ENCODE measurements around the gene SCARF1. TPM values are rescaled to one million over a fixed set of nuclear protein-coding genes. Genes with fewer than 3 reads are reported as not detected.

The SCARF1 gene
- polyA plus RNA-seq, 3 donors, result 5.2 to 23.4 (median 6.3) TPM

- TF ChIP-seq CTCF (IDR thresholded peaks at IDR 0.05), result no peak
- WGBS (ENCODE audit: insufficient coverage), result 80% methylated on average over 1 of the region's 4 CpGs
- H3K4me1 ChIP-seq (ENCODE audit: control insufficient read depth in 1 of 2, insufficient read depth in 2 of 2, low read length in 2 of 2), result peaks cover 46 to 58% of the 10 kb centered on the region in 2 donors
These were observed 14.9 kb downstream of the SCARF1 start for GRCh38 chr17:1630662-1631061.

GRCh38 chr17:1629504-1630310 lies 15.8 kb downstream of the SCARF1 start:
- Mint-ChIP-seq H3K9me3 (peaks cover 0 to 3% (median 0%) of the 10 kb centered on the region in 7 donors), H3K27me3 (ENCODE audit: low read depth in 3 of 3) (peaks cover 0 to 13% (median 1%) of the 10 kb centered on the region in 3 donors), H3K4me3 (peak overlapping the region; percentile 90 to 95), H3K36me3 (peaks cover 29 to 30% of the 10 kb centered on the region in 2 donors), H3K4me1 (peaks cover 51% of the 10 kb centered on the region), H3K27ac (peak overlapping the region; percentile 89 to 96 (median 93))
- WGBS (ENCODE audit: insufficient coverage), result 2% methylated on average over 44 of the region's 45 CpGs
- Histone ChIP-seq H3K27me3 (ENCODE audit: control insufficient read depth in 2 of 2, insufficient read depth in 2 of 2, low read length in 2 of 2) (no peaks in the 10 kb centered on the region), H3K4me1 (ENCODE audit: control insufficient read depth in 1 of 2, insufficient read depth in 2 of 2, low read length in 2 of 2) (peaks cover 55 to 67% of the 10 kb centered on the region in 2 donors), H3K9me3 (replicated peaks in 1 of 2; ENCODE audit: control insufficient read depth in 1 of 2, insufficient read depth in 1 of 2, low read length in 2 of 2) (no peaks in the 10 kb centered on the region), H3K4me2 (replicated peaks; ENCODE audit: extremely low read depth, low read length, poor library complexity, severe bottlenecking) (peak overlapping the region; percentile 92), H3K9ac (ENCODE audit: insufficient read depth, low read length, poor library complexity, severe bottlenecking) (peak overlapping the region; percentile 97), H3K27ac (ENCODE audit: low read depth in 1 of 2, low read length in 2 of 2) (peak overlapping the region; percentile 95), H3K79me2 (ENCODE audit: insufficient read depth, low read length) (peaks cover 38% of the 10 kb centered on the region), H3K36me3 (replicated peaks in 1 of 2; ENCODE audit: control insufficient read depth in 1 of 2, insufficient read depth in 2 of 2, low read length in 2 of 2) (peaks cover 8 to 22% of the 10 kb centered on the region in 2 donors), H3K4me3 (replicated peaks in 1 of 3; ENCODE audit: low read depth in 2 of 3, low read length in 3 of 3) (peak overlapping the region; percentile 56 to 99 (median 95)), H2AFZ (ENCODE audit: insufficient read depth, low read depth, low read length, poor library complexity, severe bottlenecking) (no peak overlapping the region), H4K20me1 (ENCODE audit: insufficient read depth, low read length) (peaks cover 34% of the 10 kb centered on the region)
- intact Hi-C loops (cut with micrococcal nuclease), result loop anchor here (2.0 to 5.0 kb wide), 2 partner anchors 19 to 37 kb away; partner anchors contain the start of gene RILP (in 1 of the 2)
- peak; percentile 71 for TF ChIP-seq CTCF (IDR thresholded peaks at IDR 0.05)
- DNase-seq, result peak; percentile 52 to 64 (median 53)

More at GRCh38 chr17:1630662-1631061, 14.9 kb downstream of the SCARF1 start:
- H3K9me3 Mint-ChIP-seq, result peaks cover 0 to 3% (median 0%) of the 10 kb centered on the region in 7 donors
- H4K20me1 ChIP-seq (ENCODE audit: insufficient read depth, low read length), result peaks cover 25% of the 10 kb centered on the region
- H3K27ac ChIP-seq (ENCODE audit: low read depth in 1 of 2, low read length in 2 of 2), result peak overlapping the region in 1 of 2 donors; percentile 95
- peaks cover 11 to 22% of the 10 kb centered on the region in 2 donors for H3K36me3 ChIP-seq (replicated peaks in 1 of 2; ENCODE audit: control insufficient read depth in 1 of 2, insufficient read depth in 2 of 2, low read length in 2 of 2)
- H3K36me3 Mint-ChIP-seq, result peaks cover 27 to 29% of the 10 kb centered on the region in 2 donors
- H3K27ac Mint-ChIP-seq, result peak overlapping the region; percentile 85 to 96 (median 93)
- no peak overlapping the region for H3K9ac ChIP-seq (ENCODE audit: insufficient read depth, low read length, poor library complexity, severe bottlenecking)
- H2AFZ ChIP-seq (ENCODE audit: insufficient read depth, low read depth, low read length, poor library complexity, severe bottlenecking), result no peak overlapping the region
- H3K4me3 ChIP-seq (replicated peaks in 1 of 3; ENCODE audit: low read depth in 2 of 3, low read length in 3 of 3), result peak overlapping the region in 1 of 3 experiments; percentile 99
- peaks cover 41% of the 10 kb centered on the region for H3K4me1 Mint-ChIP-seq
- H3K9me3 ChIP-seq (replicated peaks in 1 of 2; ENCODE audit: control insufficient read depth in 1 of 2, insufficient read depth in 1 of 2, low read length in 2 of 2), result no peaks in the 10 kb centered on the region
- H3K27me3 ChIP-seq (ENCODE audit: control insufficient read depth in 2 of 2, insufficient read depth in 2 of 2, low read length in 2 of 2), result no peaks in the 10 kb centered on the region
- H3K4me2 ChIP-seq (replicated peaks; ENCODE audit: extremely low read depth, low read length, poor library complexity, severe bottlenecking), result peak overlapping the region; percentile 92
- H3K4me3 Mint-ChIP-seq, result peak overlapping the region; percentile 90 to 95
- H3K27me3 Mint-ChIP-seq (ENCODE audit: low read depth in 3 of 3), result peaks cover 0 to 13% (median 1%) of the 10 kb centered on the region in 3 donors
- peak in 2 of 3 donors; percentile 49 to 59 for DNase-seq
- intact Hi-C loops (cut with micrococcal nuclease), result no loop called here
- H3K79me2 ChIP-seq (ENCODE audit: insufficient read depth, low read length), result peaks cover 28% of the 10 kb centered on the region

Measured in CD14-positive monocyte (primary cell).